Panc1 (cell line): Measurements from ENCODE around the gene IFNA7.

Experiments used
- CTCF ChIP-seq: fragments of 450-650 bp; IDR thresholded peaks from 2 replicates; pipeline ENCODE4 v1.5.1; 2017; ENCODE audit warnings: mild to moderate bottlenecking
- REST ChIP-seq, 2 experiments: IDR thresholded peaks; 2 replicates each; pipeline ENCODE4 v1.6.1; 2011 to 2012; ENCODE audit warnings: low read depth in 2 of 2, control low read depth in 1 of 2, low read length in 1 of 2, mild to moderate bottlenecking in 1 of 2, moderate library complexity in 1 of 2; ENCODE audit not compliant: insufficient read depth in 1 of 2

- TF ChIP-seq CTCF (no peak), REST (IDR thresholded peaks at IDR 0.05; ENCODE audit: insufficient read depth in 1 of 2, low read depth in 2 of 2, low read length in 1 of 2) (no peak)
Measured at GRCh38 chr9:21234153-21234687, 32.2 kb upstream of the IFNA7 start.
